Stimulated activated CD4-positive, alpha-beta T cell treated with anti-CD3 and anti-CD28 coated beads, Interleukin-12 subunit alpha, Interleukin-12 subunit beta, amount 100 ng/mL, for 48 hours (primary cell): ENCODE data around the gene BCL10.

Source experiments
- DNase-seq, 3 donors: peaks; one replicate each; pipeline ENCODE4 v3.0.0-alpha.2; 2020; ENCODE audit warnings: low read depth in 2 of 3, low spot score in 1 of 3

Gene BCL10

DNA sequence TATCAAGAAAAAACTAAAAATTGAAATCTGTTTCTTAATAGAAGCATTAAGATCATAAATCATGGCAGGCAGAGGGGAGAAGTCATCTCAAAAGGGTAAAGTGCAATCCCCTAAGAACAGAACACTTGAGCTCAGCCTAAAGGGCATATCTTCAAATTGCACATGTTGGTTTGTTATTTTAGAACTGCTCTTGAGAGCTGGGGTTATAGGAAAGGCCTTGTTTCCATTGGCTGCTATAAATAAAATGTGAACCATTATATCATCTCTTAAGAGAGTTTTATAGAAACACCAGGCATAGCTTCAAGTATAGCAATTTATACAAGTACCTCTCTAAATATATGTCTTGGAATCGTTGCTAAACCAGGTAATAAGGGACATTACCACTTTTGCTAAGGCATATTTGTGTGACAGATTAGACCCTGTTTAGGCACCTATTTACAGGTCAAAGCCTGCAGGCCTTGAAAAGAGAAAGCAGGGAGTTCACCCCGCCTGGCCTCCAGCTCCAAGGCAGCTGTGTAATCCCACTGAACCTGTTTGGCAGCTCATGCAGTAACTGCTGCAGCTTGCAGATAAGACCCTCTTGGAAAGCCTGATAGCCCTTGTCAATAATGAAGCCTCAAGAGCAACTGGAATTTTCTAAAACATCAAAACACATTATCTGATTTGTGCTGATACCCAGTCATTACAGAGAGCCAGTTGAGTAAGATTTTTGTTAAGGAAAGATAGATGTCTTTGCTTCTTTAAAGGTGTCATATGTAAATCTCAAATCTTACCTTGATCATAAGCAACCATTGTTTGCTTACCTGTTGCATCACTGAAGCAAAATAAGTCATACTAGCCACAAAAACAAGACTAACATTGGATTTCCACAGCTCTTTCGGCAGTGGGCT, 51.5 kb downstream of the BCL10 start:
- DNase-seq: no peak

DNA sequence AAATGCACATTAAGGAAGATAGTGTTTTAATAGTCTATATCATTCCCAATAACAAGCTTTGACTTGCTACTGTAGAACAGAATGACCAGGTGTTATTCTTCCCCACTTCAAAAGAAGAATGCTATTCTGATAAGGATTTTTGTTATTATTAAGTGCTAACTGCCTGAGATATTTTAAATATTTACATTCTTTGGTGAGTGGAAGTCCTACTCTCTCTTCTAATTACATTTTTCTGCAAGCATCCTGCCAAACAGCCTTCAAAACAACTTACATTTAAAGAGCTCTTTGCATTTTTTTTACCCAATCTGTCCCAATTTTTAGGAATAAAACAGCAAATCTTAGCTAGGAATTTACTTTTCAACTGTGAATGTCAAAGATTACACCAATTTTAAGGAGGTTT, 52.1 kb downstream of the BCL10 start:
- DNase-seq: no peak

DNA sequence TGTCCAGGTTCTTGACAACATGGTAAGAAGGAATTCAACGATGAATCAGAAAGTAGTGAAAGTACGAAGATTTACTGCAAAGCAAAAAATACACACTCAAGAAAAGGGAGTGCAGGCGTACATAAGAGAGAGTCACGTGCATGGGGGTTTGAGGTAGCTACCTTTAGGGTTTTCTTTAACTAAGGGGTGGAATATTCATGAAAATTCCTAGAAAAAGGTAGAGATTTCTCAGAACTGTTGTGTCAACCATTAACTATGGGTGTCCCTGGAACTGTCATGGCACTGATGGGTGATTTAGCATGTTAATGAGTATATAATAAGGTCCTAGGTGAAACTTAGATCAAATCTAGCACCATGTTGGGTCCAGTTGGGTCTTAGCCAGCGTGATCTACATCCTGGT, 53.1 kb downstream of the BCL10 start:
- DNase-seq: no peak

DNA sequence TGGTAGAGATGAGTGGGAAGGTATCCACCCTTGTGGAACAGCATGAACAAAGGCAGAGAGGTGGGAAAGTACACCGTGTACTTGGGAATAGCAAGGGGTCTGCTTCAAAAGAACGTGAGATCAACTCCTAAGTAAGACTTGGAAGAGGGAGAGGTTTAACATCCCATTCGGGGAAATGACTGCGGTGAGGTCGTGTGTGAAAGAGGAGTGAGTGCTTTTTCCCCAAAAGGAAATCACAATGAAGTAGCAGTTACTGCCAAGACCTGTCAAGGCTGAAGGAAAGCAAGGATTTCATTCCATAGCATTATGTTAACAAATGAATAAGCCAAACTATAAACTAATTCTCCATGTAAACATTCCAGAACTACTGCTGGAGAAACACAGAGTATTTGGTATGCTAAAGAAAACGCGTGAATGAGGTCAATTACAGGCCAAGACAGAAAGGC, 55.7 kb downstream of the BCL10 start:
- no peak for DNase-seq

DNA sequence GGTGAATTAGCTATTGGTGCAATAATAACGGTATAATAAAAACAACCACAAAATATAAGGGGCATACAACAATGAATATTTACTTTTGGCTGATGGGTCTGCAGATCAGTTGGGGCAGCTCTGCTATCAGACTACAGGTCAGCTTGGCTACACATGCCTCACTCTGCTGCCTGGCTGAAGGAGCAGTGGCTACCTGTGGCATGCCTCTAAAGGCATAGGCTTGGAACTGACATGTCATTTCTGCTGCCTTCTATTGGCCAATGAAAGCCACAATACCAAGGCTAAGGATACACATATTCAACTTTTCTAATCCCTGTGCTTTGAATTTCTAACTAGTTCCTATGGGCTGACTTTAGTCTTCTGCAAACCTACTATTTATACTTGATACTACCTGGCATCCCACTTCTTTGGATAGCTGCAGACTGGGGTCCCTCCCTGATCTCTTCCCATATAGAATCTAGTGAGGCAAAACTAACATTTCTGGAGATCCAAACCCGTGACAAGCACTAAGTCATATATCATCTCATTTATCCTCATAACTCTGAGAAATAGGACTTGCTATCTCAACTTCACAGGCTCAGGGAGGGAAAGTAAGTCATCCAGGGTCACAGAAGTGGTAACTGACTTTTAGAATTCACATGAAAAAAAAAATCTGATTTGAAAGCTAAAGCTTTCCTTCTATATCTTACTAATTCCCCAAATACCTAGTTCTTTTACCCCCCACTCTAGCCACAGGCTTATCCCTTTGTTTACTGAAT, 56.4 kb downstream of the BCL10 start:
- DNase-seq: no peak

DNA sequence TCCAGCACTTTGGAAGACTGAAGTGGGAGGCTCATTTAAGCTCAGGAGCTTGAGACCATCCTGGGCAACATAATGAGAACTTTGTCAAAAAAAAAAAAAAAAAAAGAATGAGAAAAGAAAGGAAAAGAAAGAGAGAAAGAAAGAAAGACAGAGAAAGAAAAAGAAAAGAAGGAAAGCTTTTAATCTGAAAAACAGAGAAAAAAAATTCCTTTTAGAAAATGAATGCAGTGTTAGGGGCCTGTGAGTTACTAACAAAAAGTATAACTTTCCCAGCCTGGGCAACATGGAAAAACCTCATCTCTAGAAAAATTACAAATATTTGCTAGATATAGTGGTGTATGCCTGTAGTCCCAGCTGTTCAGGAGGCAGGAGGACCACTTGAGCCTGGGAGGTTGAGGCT, 59.7 kb downstream of the BCL10 start:
- DNase-seq: no peak
